ENCODE results near the gene SERPINE1. TPM values are rescaled to one million over a fixed set of nuclear protein-coding genes. Genes with fewer than 3 reads are reported as not detected.

SERPINE1 gene
- 18.5 and 176 TPM in 2 replicates for total RNA-seq

GRCh38 chr7:101126651-101127459 is at the start of gene SERPINE1:
Gene SERPINE1 (plus strand): TSS chr7:101127104. CDS start chr7:101128394, 1,290 bp downstream.

DNA sequence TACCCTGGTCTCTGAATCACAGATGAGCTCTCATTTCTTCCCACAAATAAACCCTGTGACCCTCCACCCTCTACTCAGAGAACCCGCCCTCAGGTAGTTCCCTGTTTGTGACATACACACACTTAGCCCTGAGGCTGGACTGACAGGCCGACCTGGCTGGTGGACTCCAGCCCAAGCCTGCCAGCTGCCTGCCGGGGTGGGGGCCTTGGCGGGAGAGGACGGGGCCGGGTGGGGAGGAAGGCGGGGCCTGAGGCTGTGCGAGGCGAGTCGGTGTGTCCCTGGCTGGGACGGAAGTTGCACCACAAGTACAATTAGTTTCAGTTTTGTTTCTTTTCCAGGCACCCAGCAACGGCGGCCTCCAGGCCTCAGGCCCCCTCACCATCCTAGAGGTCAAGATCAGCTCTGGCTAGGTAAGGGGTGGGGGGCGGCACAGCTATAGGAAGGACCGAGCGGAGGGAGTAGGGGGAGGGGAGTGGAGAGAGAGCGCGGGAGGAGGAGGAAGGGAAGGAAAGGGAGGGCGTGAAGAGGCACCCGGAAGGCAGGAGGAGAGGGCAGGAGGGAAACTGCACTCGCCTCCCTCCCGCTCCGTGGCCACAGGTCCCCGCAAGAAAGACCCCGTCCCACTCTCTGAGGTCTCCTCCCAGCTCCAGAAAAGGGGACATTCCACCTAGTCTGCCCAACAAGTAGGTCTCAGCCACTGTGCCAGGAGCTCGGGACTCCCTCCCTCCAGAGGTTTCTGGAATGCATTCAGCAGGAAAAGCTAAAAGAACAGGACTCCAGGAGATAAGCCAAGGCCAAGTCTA is 41.5 kb upstream of the SERPINE1 start, which contains the start of gene TRIM56:
Gene TRIM56 (plus strand): TSS at position 320 of the 803 bp plus-strand sequence. CDS start 1,832 bp downstream, outside the sequence.

DNA sequence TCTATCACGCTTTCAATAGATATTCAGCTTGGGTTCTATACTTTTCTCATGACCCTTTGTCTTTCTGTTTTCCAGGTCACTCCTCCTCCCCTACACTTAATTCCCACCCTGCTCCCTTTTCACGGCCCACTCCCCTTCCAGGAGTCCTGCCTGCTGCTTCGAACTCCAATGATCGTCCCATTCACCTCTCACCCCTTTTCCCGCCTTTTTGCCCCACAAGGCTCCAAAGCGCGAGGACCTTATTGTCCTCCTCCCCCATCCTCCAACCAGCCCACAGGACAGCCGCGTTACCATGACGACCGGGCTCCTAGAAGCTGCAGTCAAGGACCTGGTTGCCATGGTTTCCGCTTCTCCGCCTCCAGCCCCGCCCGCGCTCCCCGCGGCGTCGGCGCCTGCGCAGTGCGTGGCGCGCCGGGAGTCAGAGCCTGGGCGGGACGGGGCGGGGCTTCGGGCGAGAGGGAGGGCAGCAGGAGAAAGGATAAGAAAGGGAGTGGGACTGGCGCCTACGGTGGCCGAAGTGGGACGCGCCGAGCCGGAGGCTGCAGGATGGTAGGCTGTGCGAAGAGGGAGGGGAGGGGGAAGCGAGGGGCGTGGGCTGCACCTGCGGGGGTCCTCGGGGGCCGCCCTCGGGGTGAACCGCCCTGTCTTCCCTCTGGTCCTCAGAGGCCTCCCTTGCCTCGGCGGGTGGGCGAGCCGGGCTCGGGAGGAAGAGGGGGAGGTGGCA is 27.2 kb downstream of the SERPINE1 start, which contains the start of gene AP1S1:
Gene AP1S1 (plus strand): TSS at position 508 of the 724 bp plus-strand sequence. CDS start 39 bp downstream, at position 547.

DNA sequence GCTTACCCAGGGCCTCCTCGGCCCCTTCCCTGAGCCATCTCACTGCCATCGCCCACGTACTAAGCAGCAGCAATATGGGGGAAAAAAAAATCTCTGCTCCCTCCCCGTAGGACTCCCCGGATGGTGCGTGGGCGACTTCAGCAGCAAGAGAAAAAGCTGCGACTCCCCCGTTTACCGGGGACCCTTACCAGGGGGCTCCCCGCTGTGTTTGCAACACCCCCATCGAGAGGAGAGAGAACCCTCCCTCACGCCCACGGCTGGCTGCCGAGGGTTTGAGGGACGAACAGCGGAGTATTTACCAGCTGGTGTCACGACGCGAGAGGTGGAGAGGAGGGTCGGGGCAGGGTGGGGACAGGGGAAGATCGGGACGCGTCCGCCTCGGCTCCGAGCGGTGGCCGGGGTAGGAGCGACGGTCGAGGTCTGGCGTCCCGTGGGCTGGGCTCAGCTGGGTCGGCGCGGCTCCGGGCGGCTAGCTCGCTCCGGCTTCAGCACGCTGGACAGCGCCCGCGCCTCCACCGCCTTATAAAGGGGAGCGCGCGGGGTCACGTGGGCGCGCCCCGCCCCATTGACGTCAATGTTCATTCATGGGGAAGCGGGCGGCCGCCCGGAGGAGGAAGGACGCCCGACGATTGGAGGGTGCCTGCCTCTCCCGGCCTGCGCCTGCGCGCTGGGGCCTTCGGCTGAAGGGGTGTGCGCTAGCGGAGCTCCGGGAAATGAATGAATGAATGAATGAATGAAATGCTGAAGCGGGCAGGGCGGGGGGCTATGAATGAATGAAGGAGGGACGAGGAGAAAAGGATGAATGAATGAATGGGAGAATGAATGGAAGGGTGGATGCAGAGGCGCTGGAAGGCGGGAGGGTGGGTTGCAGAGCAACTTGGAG is 38.4 kb downstream of the SERPINE1 start, which contains the start of gene VGF:
Gene VGF (minus strand): TSS at position 495 of the 883 bp plus-strand sequence. CDS start 726 bp downstream, outside the sequence.

DNA sequence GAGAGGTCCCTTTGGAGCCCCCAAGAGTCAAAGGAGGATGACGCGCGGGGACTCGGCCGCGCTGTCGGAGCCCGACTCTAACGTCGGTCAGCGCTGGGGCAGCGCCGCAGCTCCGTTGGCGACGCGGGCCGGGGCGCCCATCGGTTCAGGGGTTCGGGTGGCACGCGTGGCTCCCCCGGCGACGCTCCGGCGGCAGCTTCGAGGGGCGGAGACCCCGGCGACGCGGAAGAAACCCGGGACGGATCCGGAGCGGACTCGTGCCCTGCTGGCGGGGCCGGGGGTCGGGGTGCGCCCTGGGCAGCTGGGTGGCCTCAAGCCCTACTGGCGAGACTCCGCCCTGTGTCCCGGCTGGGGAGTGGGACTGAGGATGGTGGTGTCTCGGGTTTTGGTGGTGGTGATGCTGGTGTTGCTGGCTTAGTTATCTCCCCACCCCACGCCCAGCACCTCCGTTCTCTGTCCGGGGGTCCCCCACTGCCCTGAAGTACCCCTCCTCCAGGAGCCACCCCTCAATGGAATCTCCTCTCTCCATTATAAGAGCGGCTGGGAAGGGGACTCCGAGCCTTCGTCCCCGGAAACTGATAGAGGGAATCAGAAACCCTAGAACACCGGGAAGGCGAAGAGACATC is 53.3 kb downstream of the SERPINE1 start, which contains the start of gene NAT16:
Gene NAT16 (minus strand): TSS at position 164 of the 626 bp plus-strand sequence. CDS start 5,486 bp downstream, outside the sequence.

Other genes starting within 250 kb of the SERPINE1 start
- gene UFSP1, start 237.4 kb upstream of the SERPINE1 start, total RNA-seq, result 3.8 and 7.9 TPM in 2 replicates
- under 0.01 and 0.28 TPM in 2 replicates for gene ACHE, start 231.2 kb upstream of the SERPINE1 start, total RNA-seq
- not detected in 2 replicates for gene MUC3A, start 177.6 kb upstream of the SERPINE1 start, total RNA-seq
- not detected in 2 replicates for gene MUC12, start 157.5 kb upstream of the SERPINE1 start, total RNA-seq
- gene MUC17, start 107.0 kb upstream of the SERPINE1 start, total RNA-seq, result not detected in 2 replicates
- gene TRIM56, start 41.6 kb upstream of the SERPINE1 start, total RNA-seq, result 5.1 and 20.1 TPM in 2 replicates
- gene AP1S1, start 27.4 kb downstream of the SERPINE1 start, total RNA-seq, result 107 and 116 TPM in 2 replicates
- under 0.01 and 0.34 TPM in 2 replicates for gene VGF, start 38.5 kb downstream of the SERPINE1 start, total RNA-seq
- gene NAT16, start 53.2 kb downstream of the SERPINE1 start, total RNA-seq, result not detected in 2 replicates
- not detected in 2 replicates for gene MOGAT3, start 73.9 kb downstream of the SERPINE1 start, total RNA-seq
- gene PLOD3, start 90.5 kb downstream of the SERPINE1 start, total RNA-seq, result 33.5 and 74.0 TPM in 2 replicates
- gene ZNHIT1, start 91.1 kb downstream of the SERPINE1 start, total RNA-seq, result 47.1 and 63.2 TPM in 2 replicates
- gene CLDN15, start 110.7 kb downstream of the SERPINE1 start, total RNA-seq, result 2.4 and 5.1 TPM in 2 replicates
- 104 and 109 TPM in 2 replicates for gene FIS1, start 118.0 kb downstream of the SERPINE1 start, total RNA-seq
- 6.8 and 16.3 TPM in 2 replicates for gene IFT22, start 194.7 kb downstream of the SERPINE1 start, total RNA-seq
- gene COL26A1, start 235.8 kb downstream of the SERPINE1 start, total RNA-seq, result not detected in 2 replicates

Data from nasal cavity respiratory epithelium epithelial cell of viscerocranial mucosa (primary cell).